HepG2 (cell line): ENCODE measurements around the gene UQCR11. TPM values are rescaled to one million over a fixed set of nuclear protein-coding genes. Genes with fewer than 3 reads are reported as not detected.
A peak's percentile ranks its signal among the peaks of the same experiment; 100 is the strongest.

Source experiments
- ATF7-NPFF ChIP-seq: sonication (generic); formaldehyde crosslinking; IDR thresholded peaks from 2 replicates; pipeline ENCODE4 v1.8.1; 2023; ENCODE audit warnings: mild to moderate bottlenecking, low read depth, missing genetic modification reagents, moderate library complexity
- DR1 ChIP-seq: sonication (generic); formaldehyde crosslinking; IDR thresholded peaks from 2 replicates; pipeline ENCODE4 v1.8.0; 2021; ENCODE audit warnings: mild to moderate bottlenecking, missing genetic modification reagents, inconsistent platforms
- HDAC1 ChIP-seq: sonication (generic); formaldehyde crosslinking; IDR thresholded peaks from 2 replicates; pipeline ENCODE4 v1.5.1; 2020; ENCODE audit warnings: mild to moderate bottlenecking, missing genetic modification reagents
- KAT7 ChIP-seq: IDR thresholded peaks from 2 replicates; pipeline ENCODE4 v1.6.1; 2018; ENCODE audit warnings: borderline replicate concordance, missing compliant biosample characterization
- LCORL ChIP-seq, 2 experiments: fragments of 450-650 bp in 1 of 2; sonication (generic) in 1 of 2; formaldehyde crosslinking in 1 of 2; IDR thresholded peaks; 2 replicates each; pipeline versions ENCODE4 v1.5.0 to v1.6.1; 2017 to 2020; ENCODE audit warnings: antibody characterized with exemption in 1 of 2, missing genetic modification reagents in 1 of 2
- MIER3 ChIP-seq: IDR thresholded peaks from 2 replicates; pipeline ENCODE4 v1.6.1; 2016; ENCODE audit warnings: missing compliant biosample characterization, borderline replicate concordance
- MLLT10 ChIP-seq: sonication (generic); formaldehyde crosslinking; IDR thresholded peaks from 2 replicates; pipeline ENCODE4 v1.4.0; 2020; ENCODE audit warnings: missing genetic modification reagents
- MTF2 ChIP-seq: sonication (generic); formaldehyde crosslinking; IDR thresholded peaks from 2 replicates; pipeline ENCODE4 v1.5.0; 2020; ENCODE audit warnings: missing genetic modification reagents, borderline replicate concordance
- NFKBIZ ChIP-seq: IDR thresholded peaks from 2 replicates; pipeline ENCODE4 v1.6.1; 2018; ENCODE audit warnings: missing genetic modification reagents, missing compliant biosample characterization
- SP140L ChIP-seq: sonication (generic); formaldehyde crosslinking; IDR thresholded peaks from 2 replicates; pipeline ENCODE4 v1.4.0; 2020; ENCODE audit warnings: missing genetic modification reagents, borderline replicate concordance
- SRSF9 ChIP-seq: fragments of 200-400 bp; formaldehyde crosslinking; IDR thresholded peaks from 2 replicates; pipeline ENCODE4 v1.6.1; 2018; ENCODE audit warnings: borderline replicate concordance, mild to moderate bottlenecking, low read depth, low read length; ENCODE audit not compliant: insufficient read depth, poor library complexity, severe bottlenecking
- THAP11 ChIP-seq: IDR thresholded peaks from 2 replicates; pipeline ENCODE4 v1.6.1; 2016; ENCODE audit warnings: missing biosample characterization, missing genetic modification reagents
- U2AF2 ChIP-seq: fragments of 200-400 bp; formaldehyde crosslinking; IDR thresholded peaks from 2 replicates; pipeline ENCODE4 v1.6.1; 2017; ENCODE audit warnings: low read depth, mild to moderate bottlenecking, low read length
- WIZ ChIP-seq: sonication (generic); formaldehyde crosslinking; IDR thresholded peaks from 2 replicates; pipeline ENCODE4 v1.5.1; 2020; ENCODE audit warnings: mild to moderate bottlenecking, missing genetic modification reagents
- ZNF24 ChIP-seq: fragments of 450-650 bp; IDR thresholded peaks from 2 replicates; pipeline ENCODE4 v1.6.1; 2017; ENCODE audit warnings: antibody characterized with exemption, mild to moderate bottlenecking
- ZNF292 ChIP-seq: sonication (generic); formaldehyde crosslinking; IDR thresholded peaks from 2 replicates; pipeline ENCODE4 v1.8.1; 2022; ENCODE audit warnings: mild to moderate bottlenecking, low read depth, missing genetic modification reagents, borderline replicate concordance
- ZNF431 ChIP-seq: sonication (generic); formaldehyde crosslinking; IDR thresholded peaks from 2 replicates; pipeline ENCODE4 v1.9.0; 2022; ENCODE audit warnings: missing genetic modification reagents, low read depth, mild to moderate bottlenecking, borderline replicate concordance
- ZNF44 ChIP-seq: sonication (generic); formaldehyde crosslinking; IDR thresholded peaks from 2 replicates; pipeline ENCODE4 v1.5.1; 2020; ENCODE audit warnings: mild to moderate bottlenecking, missing genetic modification reagents
- ZNF552 ChIP-seq: sonication (generic); formaldehyde crosslinking; IDR thresholded peaks from 2 replicates; pipeline ENCODE4 v1.9.0; 2022; ENCODE audit warnings: missing genetic modification reagents, mild to moderate bottlenecking, borderline replicate concordance
- ZNF616 ChIP-seq: sonication (generic); formaldehyde crosslinking; IDR thresholded peaks from 2 replicates; pipeline ENCODE4 v1.5.0; 2020; ENCODE audit warnings: low read depth, mild to moderate bottlenecking, missing genetic modification reagents
- ZSCAN9 ChIP-seq: IDR thresholded peaks from 2 replicates; pipeline ENCODE4 v1.6.1; 2016; ENCODE audit warnings: borderline replicate concordance
- polyA plus RNA-seq, 8 experiments: library from polyadenylated mRNA; depleted of rRNA in 3 of 8; stranded (reverse) in 7 of 8; unstranded in 1 of 8; fragments of >200 nt; fragmentation: Illumina TruSeq in 4 of 8; extraction: Trizol in 4 of 8; gene quantifications; 2 replicates each; pipeline versions ENCODE4 v1.2.1 to v1.2.3, GENCODE V29; 2011 to 2016; ENCODE audit warnings: low read depth in 4 of 8, missing spikeins in 1 of 8, mixed read lengths in 1 of 8; ENCODE audit not compliant: insufficient read depth in 1 of 8
- total RNA-seq, 5 experiments: library from RNA; depleted of rRNA; stranded (reverse); fragments of >200 nt; fragmentation: Illumina TruSeq; extraction: Trizol; gene quantifications; 2 replicates each; pipeline ENCODE4 v1.2.3, GENCODE V29; 2016; ENCODE audit warnings: low read depth in 1 of 5
- TF ChIP-seq, protein P1 (sequence below): sonication (generic); formaldehyde crosslinking; IDR thresholded peaks from 2 replicates; pipeline ENCODE4 v1.4.0; 2020; ENCODE audit warnings: missing genetic modification reagents
- TF ChIP-seq, protein P2 (sequence below): sonication (generic); formaldehyde crosslinking; conservative IDR thresholded peaks from 2 replicates; pipeline ENCODE4 v1.5.0; 2020; ENCODE audit warnings: missing genetic modification reagents
- TF ChIP-seq, protein P3 (sequence below): sonication (generic); formaldehyde crosslinking; IDR thresholded peaks from 2 replicates; pipeline ENCODE4 v1.4.0; 2020; ENCODE audit warnings: missing genetic modification reagents, borderline replicate concordance

The UQCR11 gene
- total and polyA plus RNA-seq, 2 of the 13 experiments (the other 11 are each of a cell fraction or from before 2014, with no cell fraction given): 125 to 214 TPM

DNA sequence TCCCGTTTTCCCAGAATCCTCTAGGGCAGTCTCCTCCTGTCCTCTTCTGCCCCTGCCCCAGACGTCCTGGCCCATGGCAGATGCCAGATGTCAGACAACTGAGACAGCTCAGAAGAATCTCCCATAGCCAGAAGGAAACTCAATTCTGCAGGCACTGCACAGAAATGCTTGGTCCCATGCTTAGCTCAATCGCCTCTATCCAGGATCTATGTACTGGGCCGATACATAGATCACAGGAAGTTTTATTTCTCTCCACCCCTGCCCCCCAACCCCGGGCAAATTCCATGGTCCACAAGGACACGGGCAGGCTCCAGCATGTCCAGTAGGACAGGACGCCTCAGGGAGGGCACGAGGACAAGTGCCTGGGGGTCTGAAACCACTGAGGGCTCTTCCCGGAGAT, 17.4 kb downstream of the UQCR11 start (continued):
- TF ChIP-seq, protein P1, sequence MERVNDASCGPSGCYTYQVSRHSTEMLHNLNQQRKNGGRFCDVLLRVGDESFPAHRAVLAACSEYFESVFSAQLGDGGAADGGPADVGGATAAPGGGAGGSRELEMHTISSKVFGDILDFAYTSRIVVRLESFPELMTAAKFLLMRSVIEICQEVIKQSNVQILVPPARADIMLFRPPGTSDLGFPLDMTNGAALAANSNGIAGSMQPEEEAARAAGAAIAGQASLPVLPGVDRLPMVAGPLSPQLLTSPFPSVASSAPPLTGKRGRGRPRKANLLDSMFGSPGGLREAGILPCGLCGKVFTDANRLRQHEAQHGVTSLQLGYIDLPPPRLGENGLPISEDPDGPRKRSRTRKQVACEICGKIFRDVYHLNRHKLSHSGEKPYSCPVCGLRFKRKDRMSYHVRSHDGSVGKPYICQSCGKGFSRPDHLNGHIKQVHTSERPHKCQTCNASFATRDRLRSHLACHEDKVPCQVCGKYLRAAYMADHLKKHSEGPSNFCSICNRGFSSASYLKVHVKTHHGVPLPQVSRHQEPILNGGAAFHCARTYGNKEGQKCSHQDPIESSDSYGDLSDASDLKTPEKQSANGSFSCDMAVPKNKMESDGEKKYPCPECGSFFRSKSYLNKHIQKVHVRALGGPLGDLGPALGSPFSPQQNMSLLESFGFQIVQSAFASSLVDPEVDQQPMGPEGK (CRISPR knock-in tag): peak; percentile 90
- TF ChIP-seq, protein P2, sequence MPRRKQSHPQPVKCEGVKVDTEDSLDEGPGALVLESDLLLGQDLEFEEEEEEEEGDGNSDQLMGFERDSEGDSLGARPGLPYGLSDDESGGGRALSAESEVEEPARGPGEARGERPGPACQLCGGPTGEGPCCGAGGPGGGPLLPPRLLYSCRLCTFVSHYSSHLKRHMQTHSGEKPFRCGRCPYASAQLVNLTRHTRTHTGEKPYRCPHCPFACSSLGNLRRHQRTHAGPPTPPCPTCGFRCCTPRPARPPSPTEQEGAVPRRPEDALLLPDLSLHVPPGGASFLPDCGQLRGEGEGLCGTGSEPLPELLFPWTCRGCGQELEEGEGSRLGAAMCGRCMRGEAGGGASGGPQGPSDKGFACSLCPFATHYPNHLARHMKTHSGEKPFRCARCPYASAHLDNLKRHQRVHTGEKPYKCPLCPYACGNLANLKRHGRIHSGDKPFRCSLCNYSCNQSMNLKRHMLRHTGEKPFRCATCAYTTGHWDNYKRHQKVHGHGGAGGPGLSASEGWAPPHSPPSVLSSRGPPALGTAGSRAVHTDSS (CRISPR knock-in tag): no peak
- TF ChIP-seq SP140L (CRISPR knock-in tag) (no peak), MLLT10 (CRISPR knock-in tag) (no peak), ZNF552 (CRISPR knock-in tag) (no peak), ZNF24 (no peak), ZNF44 (CRISPR knock-in tag) (no peak), LCORL (IDR thresholded peaks at IDR 0.05) (no peak), LCORL (CRISPR knock-in tag; IDR thresholded peaks at IDR 0.05) (no peak), ZNF431 (CRISPR knock-in tag) (no peak), ZNF292 (CRISPR knock-in tag) (no peak), ZSCAN9 (no peak), HDAC1 (CRISPR knock-in tag) (peak; percentile 49; the same call in 1 of the 2 replicates), MTF2 (CRISPR knock-in tag) (no peak), ZNF616 (CRISPR knock-in tag) (no peak), DR1 (CRISPR knock-in tag) (no peak), U2AF2 (no peak), THAP11 (CRISPR knock-in tag) (0 out of 2 replicates have a peak, but pooled peaks have one; percentile 18), ATF7-NPFF (CRISPR knock-in tag) (no peak), NFKBIZ (no peak), MIER3 (CRISPR knock-in tag) (no peak), SRSF9 (no peak), KAT7 (CRISPR knock-in tag) (no peak), WIZ (CRISPR knock-in tag) (no peak)
- TF ChIP-seq, protein P3, sequence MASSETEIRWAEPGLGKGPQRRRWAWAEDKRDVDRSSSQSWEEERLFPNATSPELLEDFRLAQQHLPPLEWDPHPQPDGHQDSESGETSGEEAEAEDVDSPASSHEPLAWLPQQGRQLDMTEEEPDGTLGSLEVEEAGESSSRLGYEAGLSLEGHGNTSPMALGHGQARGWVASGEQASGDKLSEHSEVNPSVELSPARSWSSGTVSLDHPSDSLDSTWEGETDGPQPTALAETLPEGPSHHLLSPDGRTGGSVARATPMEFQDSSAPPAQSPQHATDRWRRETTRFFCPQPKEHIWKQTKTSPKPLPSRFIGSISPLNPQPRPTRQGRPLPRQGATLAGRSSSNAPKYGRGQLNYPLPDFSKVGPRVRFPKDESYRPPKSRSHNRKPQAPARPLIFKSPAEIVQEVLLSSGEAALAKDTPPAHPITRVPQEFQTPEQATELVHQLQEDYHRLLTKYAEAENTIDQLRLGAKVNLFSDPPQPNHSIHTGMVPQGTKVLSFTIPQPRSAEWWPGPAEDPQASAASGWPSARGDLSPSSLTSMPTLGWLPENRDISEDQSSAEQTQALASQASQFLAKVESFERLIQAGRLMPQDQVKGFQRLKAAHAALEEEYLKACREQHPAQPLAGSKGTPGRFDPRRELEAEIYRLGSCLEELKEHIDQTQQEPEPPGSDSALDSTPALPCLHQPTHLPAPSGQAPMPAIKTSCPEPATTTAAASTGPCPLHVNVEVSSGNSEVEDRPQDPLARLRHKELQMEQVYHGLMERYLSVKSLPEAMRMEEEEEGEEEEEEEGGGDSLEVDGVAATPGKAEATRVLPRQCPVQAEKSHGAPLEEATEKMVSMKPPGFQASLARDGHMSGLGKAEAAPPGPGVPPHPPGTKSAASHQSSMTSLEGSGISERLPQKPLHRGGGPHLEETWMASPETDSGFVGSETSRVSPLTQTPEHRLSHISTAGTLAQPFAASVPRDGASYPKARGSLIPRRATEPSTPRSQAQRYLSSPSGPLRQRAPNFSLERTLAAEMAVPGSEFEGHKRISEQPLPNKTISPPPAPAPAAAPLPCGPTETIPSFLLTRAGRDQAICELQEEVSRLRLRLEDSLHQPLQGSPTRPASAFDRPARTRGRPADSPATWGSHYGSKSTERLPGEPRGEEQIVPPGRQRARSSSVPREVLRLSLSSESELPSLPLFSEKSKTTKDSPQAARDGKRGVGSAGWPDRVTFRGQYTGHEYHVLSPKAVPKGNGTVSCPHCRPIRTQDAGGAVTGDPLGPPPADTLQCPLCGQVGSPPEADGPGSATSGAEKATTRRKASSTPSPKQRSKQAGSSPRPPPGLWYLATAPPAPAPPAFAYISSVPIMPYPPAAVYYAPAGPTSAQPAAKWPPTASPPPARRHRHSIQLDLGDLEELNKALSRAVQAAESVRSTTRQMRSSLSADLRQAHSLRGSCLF (CRISPR knock-in tag): no peak
